Transverse colon (tissue), 4 donors: Measurements from ENCODE around the gene ABCD4. TPM values are rescaled to one million over a fixed set of nuclear protein-coding genes. Genes with fewer than 3 reads are reported as not detected.

Experiments used
- DNase-seq: peaks from one replicate; pipeline ENCODE4 v3.0.0-alpha.2; 2019
- H3K27ac ChIP-seq, 4 donors: fragments of 200-600 bp; sonication (generic); 2 replicates each; pipeline ENCODE4 v1.5.1; 2016 to 2018; ENCODE audit warnings: inconsistent platforms in 4 of 4
- H3K27me3 ChIP-seq: fragments of 200-600 bp; sonication (generic); 2 replicates; pipeline ENCODE4 v1.5.1; 2017; ENCODE audit warnings: inconsistent platforms
- H3K36me3 ChIP-seq, 4 donors: fragments of 200-600 bp; sonication (generic); 2 replicates each; pipeline ENCODE4 v1.5.1; 2017 to 2019; ENCODE audit warnings: inconsistent platforms in 4 of 4
- H3K4me1 ChIP-seq, 4 donors: fragments of 200-600 bp; sonication (generic); 2 replicates each; pipeline ENCODE4 v1.5.1; 2017 to 2020; ENCODE audit warnings: inconsistent platforms in 4 of 4
- H3K4me3 ChIP-seq, 4 donors: fragments of 200-600 bp; sonication (generic); 1 replicate in 1 of 4; 2 replicates in 3 of 4; pipeline versions ENCODE4 v1.5.1 to v1.6.1; 2017 to 2019; ENCODE audit warnings: inconsistent platforms in 4 of 4
- H3K9me3 ChIP-seq, 2 donors: fragments of 200-600 bp; sonication (generic); 2 replicates each; pipeline ENCODE4 v1.5.1; 2017 to 2019; ENCODE audit warnings: inconsistent platforms in 2 of 2
- CTCF ChIP-seq, 5 experiments: fragments of 200-600 bp in 3 of 5; fragments of 450-650 bp in 2 of 5; sonication (generic) in 3 of 5; IDR thresholded peaks; 1 replicate in 2 of 5; 2 replicates in 3 of 5; pipeline ENCODE4 v1.5.1; 2016 to 2017; ENCODE audit warnings: antibody characterized with exemption in 5 of 5, inconsistent platforms in 3 of 5, mild to moderate bottlenecking in 2 of 5, moderate library complexity in 1 of 5
- EP300 ChIP-seq: sonication (generic); formaldehyde crosslinking; IDR thresholded peaks from one replicate; pipeline ENCODE4 v1.6.1; 2017; ENCODE audit warnings: antibody characterized with exemption, low read depth
- POLR2A ChIP-seq: fragments of 450-650 bp; IDR thresholded peaks from one replicate; pipeline ENCODE4 v1.6.1; 2016; ENCODE audit warnings: antibody characterized with exemption, mild to moderate bottlenecking, moderate library complexity
- POLR2AphosphoS5 ChIP-seq, 3 donors: sonication (generic); formaldehyde crosslinking; IDR thresholded peaks; one replicate each; pipeline ENCODE4 v1.6.1; 2016; ENCODE audit warnings: antibody characterized with exemption in 3 of 3
- WGBS, 2 donors: methylation state at CpG; one replicate each; pipeline ENCODE4 v1.1.5; 2018; ENCODE audit warnings: low coverage in 1 of 2; 5-methylcytosine and 5-hydroxymethylcytosine counted together
- in situ Hi-C, 4 donors: fragments of 200-750 bp; cut with MboI; loops; one replicate each; pipeline versions ENCODE4 v1.15.0 to v1.15.1; 2017; ENCODE audit warnings: low sequenced_read_pairs in 3 of 4, low pct_ligation_motif_present in 1 of 4, low pct_unique_long_range_greater_than_20kb in 1 of 4
- intact Hi-C: fragments of 100-400 bp; cut with DNase I; formaldehyde crosslinking; loops from one replicate; pipeline ENCODE4 v1.15.1; 2023; ENCODE audit warnings: low total_unique reads
- total RNA-seq, 4 donors: library from RNA; depleted of rRNA; stranded (reverse); fragments of >200 nt; gene quantifications; one replicate each; pipeline ENCODE4 v1.1.0, GENCODE V29; 2016

ABCD4 gene
- total RNA-seq, 4 donors from 2014 or later: 51.6 to 107 (median 73.1) TPM

DNA sequence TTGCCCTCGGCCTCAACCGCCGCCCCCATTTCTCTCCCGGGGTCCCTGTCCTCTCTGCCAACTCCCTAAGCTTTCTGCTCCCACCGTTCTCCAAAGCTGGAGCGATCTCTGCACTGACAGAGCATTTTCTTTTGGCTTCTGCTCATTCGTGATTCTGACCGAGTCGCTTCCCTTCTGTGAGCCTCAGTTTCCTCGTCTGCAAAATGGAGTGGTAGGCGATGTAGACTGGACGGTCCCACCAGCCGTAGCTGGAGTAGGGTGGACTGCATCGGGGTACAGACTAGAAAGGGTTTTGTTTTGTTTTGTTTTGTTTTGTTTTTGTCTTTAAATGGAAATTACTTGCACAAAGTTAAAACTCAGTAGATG, 61.1 kb downstream of the ABCD4 start:
- intact Hi-C loops: no loop called here

DNA sequence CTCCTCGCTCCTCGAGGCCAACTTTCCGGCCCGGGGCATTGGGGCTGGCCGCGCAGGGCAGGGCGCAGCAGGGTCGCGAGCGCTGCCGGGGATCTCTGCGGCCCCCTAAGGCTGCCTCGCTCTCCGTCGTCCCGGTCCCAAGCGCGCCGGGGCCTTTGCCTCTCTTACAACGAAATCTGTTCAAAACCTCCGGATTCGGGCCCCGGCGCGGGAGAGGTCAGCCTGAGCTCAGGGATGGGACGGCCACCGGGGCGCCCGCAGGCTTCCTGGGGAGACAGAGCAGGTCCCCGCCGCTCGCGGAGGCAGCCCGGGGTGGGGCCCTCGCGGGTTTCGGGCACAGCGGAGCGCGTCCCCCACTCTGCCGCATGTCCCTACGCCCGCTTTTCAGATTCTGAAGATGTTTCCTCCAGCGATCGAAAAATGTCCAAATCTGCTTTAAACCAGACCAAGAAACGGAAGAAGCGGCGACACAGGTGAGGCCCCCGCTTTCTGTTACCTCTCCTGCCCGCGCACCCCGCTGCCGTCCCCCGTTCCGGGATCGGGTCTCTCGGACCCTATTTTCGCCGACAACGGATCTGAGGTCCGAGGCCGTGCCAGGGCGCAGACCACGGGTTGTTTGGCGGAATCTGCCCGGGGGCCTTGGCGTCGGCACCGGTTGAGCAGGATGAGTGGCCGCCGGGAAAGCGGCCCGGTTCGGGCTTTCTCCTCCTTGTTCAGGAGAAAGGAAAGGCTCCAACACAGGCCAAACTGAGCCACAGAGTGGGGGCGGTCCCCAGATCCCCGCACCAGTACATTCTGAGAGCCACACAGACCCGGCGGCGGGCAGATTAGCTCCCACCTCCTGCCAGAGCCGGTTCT, 61.7 kb downstream of the ABCD4 start:
- 5% methylated on average over 63 of the region's 80 CpGs; no CpG with 5 or more reads in 1 of the 2 donors for WGBS, 2 donors
- Histone ChIP-seq H3K27me3 (peaks cover 97% of the 10 kb centered on the region), H3K4me3 (peak overlapping the region in 2 of 4 donors; percentile 11 to 26)

More for the DNA sequence above, 61.1 kb downstream of the ABCD4 start:
- no peak for TF ChIP-seq CTCF (IDR thresholded peaks at IDR 0.05)
- TF ChIP-seq POLR2A: no peak
- TF ChIP-seq EP300: no peak
- peak in 1 of 3 donors; percentile 13 for TF ChIP-seq POLR2AphosphoS5 (IDR thresholded peaks at IDR 0.05)
- WGBS, 2 donors: 10 to 14% methylated on average over 8 to 14 of the region's 14 CpGs
- in situ Hi-C loops: no loop called here
- Histone ChIP-seq H3K4me3 (peak overlapping the region in 1 of 4 donors; percentile 26), H3K27me3 (peaks cover 97% of the 10 kb centered on the region), H3K9me3 (no peaks in the 10 kb centered on the region), H3K36me3 (no peaks in the 10 kb centered on the region), H3K4me1 (peaks cover 14 to 27% (median 20%) of the 10 kb centered on the region in 4 donors), H3K27ac (no peak overlapping the region)
- no peak for DNase-seq

GRCh38 chr14:74239848-74240793, 62.6 kb downstream of the ABCD4 start:
- H3K27me3 ChIP-seq: peaks cover 88% of the 10 kb centered on the region
- peak overlapping the region in 2 of 4 donors; percentile 11 to 26 for H3K4me3 ChIP-seq
- in situ Hi-C loops (no loop called here), intact Hi-C loops (no loop called here)
- no peaks in the 10 kb centered on the region for H3K36me3 ChIP-seq
- H3K27ac ChIP-seq: no peak overlapping the region
- peak in 2 of 3 donors; percentile 27 to 65 for TF ChIP-seq POLR2AphosphoS5 (IDR thresholded peaks at IDR 0.05)
- TF ChIP-seq EP300: no peak
- TF ChIP-seq CTCF (IDR thresholded peaks at IDR 0.05): no peak
- no peak for TF ChIP-seq POLR2A
- WGBS, 2 donors: 8% methylated on average over 86 of the region's 94 CpGs; no CpG with 5 or more reads in 1 of the 2 donors
- no peak for DNase-seq
- H3K4me1 ChIP-seq: peaks cover 14 to 27% (median 20%) of the 10 kb centered on the region in 4 donors
- no peaks in the 10 kb centered on the region for H3K9me3 ChIP-seq

More for the DNA sequence above, 61.7 kb downstream of the ABCD4 start:
- in situ Hi-C loops (no loop called here), intact Hi-C loops (no loop called here)
- no peak for DNase-seq
- no peak for TF ChIP-seq POLR2AphosphoS5 (IDR thresholded peaks at IDR 0.05)
- TF ChIP-seq EP300: no peak
- TF ChIP-seq CTCF (IDR thresholded peaks at IDR 0.05): no peak
- no peak for TF ChIP-seq POLR2A
- Histone ChIP-seq H3K9me3 (no peaks in the 10 kb centered on the region), H3K4me1 (peaks cover 14 to 27% (median 20%) of the 10 kb centered on the region in 4 donors), H3K27ac (no peak overlapping the region), H3K36me3 (no peaks in the 10 kb centered on the region)
